ENCODE measurements around the gene ZMYM4. TPM values are rescaled to one million over a fixed set of nuclear protein-coding genes. Genes with fewer than 3 reads are reported as not detected.

ZMYM4 gene
- total RNA-seq, 1 donor from 2014 or later: 27.7 TPM

- no peak overlapping the region for H3K4me3 ChIP-seq
These were observed 14.6 kb upstream of the ZMYM4 start for GRCh38 chr1:35253941-35254340.

GRCh38 chr1:35255276-35255675 lies 13.2 kb upstream of the ZMYM4 start:
- Histone ChIP-seq H3K4me1 (no peaks in the 10 kb centered on the region), H3K27ac (no peak overlapping the region), H3K9me3 (no peaks in the 10 kb centered on the region), H3K27me3 (no peaks in the 10 kb centered on the region), H3K4me3 (no peak overlapping the region), H3K36me3 (no peaks in the 10 kb centered on the region)
- intact Hi-C loops (cut with DNase I): no loop called here
- no peak for TF ChIP-seq POLR2A (IDR thresholded peaks at IDR 0.05)
- TF ChIP-seq CTCF (IDR thresholded peaks at IDR 0.05): no peak
- TF ChIP-seq POLR2AphosphoS5 (IDR thresholded peaks at IDR 0.05; ENCODE audit: insufficient read depth in 1 of 2, low read depth in 1 of 2): no peak
- DNase-seq (ENCODE audit: extremely low spot score in 2 of 2): no peak

More at GRCh38 chr1:35253941-35254340, 14.6 kb upstream of the ZMYM4 start:
- TF ChIP-seq POLR2AphosphoS5 (IDR thresholded peaks at IDR 0.05; ENCODE audit: insufficient read depth in 1 of 2, low read depth in 1 of 2): no peak
- no peak for TF ChIP-seq POLR2A (IDR thresholded peaks at IDR 0.05)
- TF ChIP-seq CTCF (IDR thresholded peaks at IDR 0.05): no peak
- Histone ChIP-seq H3K27ac (no peak overlapping the region), H3K36me3 (no peaks in the 10 kb centered on the region), H3K27me3 (no peaks in the 10 kb centered on the region), H3K9me3 (no peaks in the 10 kb centered on the region), H3K4me1 (no peaks in the 10 kb centered on the region)
- intact Hi-C loops (cut with DNase I): no loop called here
- no peak for DNase-seq (ENCODE audit: extremely low spot score in 2 of 2)

GRCh38 chr1:35259561-35259960 lies 8.9 kb upstream of the ZMYM4 start:
- no peaks in the 10 kb centered on the region for H3K4me1 ChIP-seq
- H3K4me3 ChIP-seq: no peak overlapping the region
- H3K9me3 ChIP-seq: no peaks in the 10 kb centered on the region
- H3K27me3 ChIP-seq: no peaks in the 10 kb centered on the region
- H3K27ac ChIP-seq: no peak overlapping the region
- no peak for TF ChIP-seq POLR2A (IDR thresholded peaks at IDR 0.05)
- no peak for TF ChIP-seq POLR2AphosphoS5 (IDR thresholded peaks at IDR 0.05; ENCODE audit: insufficient read depth in 1 of 2, low read depth in 1 of 2)
- no peak for TF ChIP-seq CTCF (IDR thresholded peaks at IDR 0.05)
- no peaks in the 10 kb centered on the region for H3K36me3 ChIP-seq
- no peak for DNase-seq (ENCODE audit: extremely low spot score in 2 of 2)
- intact Hi-C loops (cut with DNase I): no loop called here

GRCh38 chr1:35261412-35262120 lies 6.9 kb upstream of the ZMYM4 start:
- Histone ChIP-seq H3K9me3 (no peaks in the 10 kb centered on the region), H3K27me3 (no peaks in the 10 kb centered on the region), H3K27ac (no peak overlapping the region), H3K36me3 (no peaks in the 10 kb centered on the region), H3K4me1 (no peaks in the 10 kb centered on the region), H3K4me3 (no peak overlapping the region)
- TF ChIP-seq POLR2A (IDR thresholded peaks at IDR 0.05): no peak
- no peak for TF ChIP-seq CTCF (IDR thresholded peaks at IDR 0.05)
- TF ChIP-seq POLR2AphosphoS5 (IDR thresholded peaks at IDR 0.05; ENCODE audit: insufficient read depth in 1 of 2, low read depth in 1 of 2): no peak
- intact Hi-C loops (cut with DNase I): no loop called here
- DNase-seq (ENCODE audit: extremely low spot score in 2 of 2): no peak

GRCh38 chr1:35264035-35264434 lies 4.5 kb upstream of the ZMYM4 start:
- H3K27me3 ChIP-seq: no peaks in the 10 kb centered on the region
- H3K4me3 ChIP-seq: no peak overlapping the region
- intact Hi-C loops (cut with DNase I): no loop called here
- H3K36me3 ChIP-seq: no peaks in the 10 kb centered on the region
- TF ChIP-seq POLR2AphosphoS5 (IDR thresholded peaks at IDR 0.05; ENCODE audit: insufficient read depth in 1 of 2, low read depth in 1 of 2) (no peak), CTCF (IDR thresholded peaks at IDR 0.05) (no peak), POLR2A (IDR thresholded peaks at IDR 0.05) (no peak)
- H3K9me3 ChIP-seq: no peaks in the 10 kb centered on the region
- no peak overlapping the region for H3K27ac ChIP-seq
- DNase-seq (ENCODE audit: extremely low spot score in 2 of 2): no peak
- no peaks in the 10 kb centered on the region for H3K4me1 ChIP-seq
